Esophagus squamous epithelium (tissue), 5 donors: ENCODE measurements around the gene MARCHF2. TPM values are rescaled to one million over a fixed set of nuclear protein-coding genes. Genes with fewer than 3 reads are reported as not detected.
A peak's percentile ranks its signal among the peaks of the same experiment; 100 is the strongest.

Experiments used
- DNase-seq: peaks from one replicate; lab custom pipeline; 2025; lab: John Stamatoyannopoulos, UW
- H3K27ac ChIP-seq, 4 donors: fragments of 200-600 bp; sonication (generic); one replicate each; pipeline ENCODE4 v1.5.1; 2016 to 2019; ENCODE audit warnings: mild to moderate bottlenecking in 1 of 4
- H3K27me3 ChIP-seq, 4 donors: fragments of 200-600 bp; sonication (generic); 1 replicate in 3 of 4; 2 replicates in 1 of 4; pipeline versions ENCODE4 v1.5.1 to v1.6.0; 2017 to 2021; ENCODE audit warnings: antibody characterized with exemption in 1 of 4
- H3K36me3 ChIP-seq, 3 donors: fragments of 200-600 bp; sonication (generic); one replicate each; pipeline ENCODE4 v1.5.1; 2016 to 2019
- H3K4me1 ChIP-seq, 3 donors: fragments of 200-600 bp; sonication (generic); one replicate each; pipeline ENCODE4 v1.5.1; 2017 to 2019
- H3K4me3 ChIP-seq, 4 donors: fragments of 200-600 bp; sonication (generic); 1 replicate in 3 of 4; 2 replicates in 1 of 4; pipeline ENCODE4 v1.5.1; 2016 to 2019; ENCODE audit warnings: mild to moderate bottlenecking in 2 of 4, moderate library complexity in 1 of 4
- H3K9me3 ChIP-seq, 3 donors: fragments of 200-600 bp; sonication (generic); one replicate each; pipeline ENCODE4 v1.5.1; 2016 to 2019
- POLR2A ChIP-seq, 4 donors: fragments of 450-650 bp; IDR thresholded peaks; one replicate each; pipeline ENCODE4 v1.6.1; 2017; ENCODE audit warnings: antibody characterized with exemption in 4 of 4, mild to moderate bottlenecking in 4 of 4, moderate library complexity in 3 of 4
- WGBS, 2 donors: methylation state at CpG; one replicate each; pipeline ENCODE4 v1.1.5; 2018; 5-methylcytosine and 5-hydroxymethylcytosine counted together
- intact Hi-C: fragments of 100-400 bp; cut with DNase I; formaldehyde crosslinking; loops from one replicate; pipeline ENCODE4 v1.15.0; 2022
- small RNA-seq, 4 donors: library from RNA; depleted of rRNA; stranded (forward); fragments of <200 nt; gene quantifications; one replicate each; pipeline ENCODE3, GENCODE V24; 2016
- total RNA-seq, 4 donors: library from RNA; depleted of rRNA; stranded (reverse); fragments of >200 nt; gene quantifications; one replicate each; pipeline ENCODE4 v1.1.0, GENCODE V29; 2016
- TF ChIP-seq, protein P1 (sequence below), 6 experiments: fragments of 450-650 bp in 4 of 6; fragments of 200-600 bp in 2 of 6; sonication (generic) in 2 of 6; IDR thresholded peaks; one replicate each; pipeline ENCODE4 v1.5.1; 2016 to 2019; ENCODE audit warnings: antibody characterized with exemption in 6 of 6, mild to moderate bottlenecking in 4 of 6, moderate library complexity in 4 of 6
- donor health status: DM: yes; HTN: yes; CAD: no.

MARCHF2 gene
- total RNA-seq, 4 donors from 2014 or later: 34.5 to 78.9 (median 61.7) TPM

DNA sequence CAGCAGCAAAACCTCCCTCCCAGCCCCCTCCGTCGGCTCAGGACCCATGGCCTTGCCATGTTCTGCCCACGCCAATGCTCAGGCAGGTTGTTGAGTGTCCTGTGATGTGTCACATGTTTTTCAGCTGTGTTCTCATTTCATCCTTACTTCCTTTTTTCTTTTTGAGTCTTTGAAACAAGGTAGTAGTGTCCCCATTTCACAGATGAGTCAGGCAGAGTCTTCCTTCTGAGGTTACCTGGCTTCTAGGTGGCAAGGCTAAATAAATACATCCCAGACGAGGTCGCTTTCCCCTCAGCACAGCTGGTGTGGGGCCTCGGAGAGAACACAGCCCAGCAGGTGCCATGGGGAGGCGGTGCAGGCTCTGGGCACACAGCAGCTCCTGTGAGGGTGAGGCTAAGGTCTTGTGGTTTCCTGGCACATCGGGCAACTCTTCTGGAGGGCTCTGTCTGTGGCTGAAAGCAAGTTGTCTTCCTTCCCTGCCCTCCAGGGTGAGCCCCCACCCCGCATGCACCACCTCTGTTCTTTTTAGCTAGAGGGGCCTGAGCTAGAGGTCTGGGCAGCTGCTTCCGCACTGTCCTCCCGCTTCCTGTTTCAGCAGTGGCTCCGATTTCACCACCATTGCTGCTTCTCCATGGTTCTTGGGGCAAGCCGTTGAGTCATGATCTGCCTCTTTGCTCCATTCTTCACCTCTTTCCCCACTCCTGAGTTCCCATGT lies 74.2 kb downstream of the MARCHF2 start:
- H3K4me1 ChIP-seq: peaks cover 19 to 98% (median 52%) of the 10 kb centered on the region in 3 donors
- 54 to 57% methylated on average over 10 to 12 of the region's 13 CpGs for WGBS, 2 donors
- TF ChIP-seq, protein P1, sequence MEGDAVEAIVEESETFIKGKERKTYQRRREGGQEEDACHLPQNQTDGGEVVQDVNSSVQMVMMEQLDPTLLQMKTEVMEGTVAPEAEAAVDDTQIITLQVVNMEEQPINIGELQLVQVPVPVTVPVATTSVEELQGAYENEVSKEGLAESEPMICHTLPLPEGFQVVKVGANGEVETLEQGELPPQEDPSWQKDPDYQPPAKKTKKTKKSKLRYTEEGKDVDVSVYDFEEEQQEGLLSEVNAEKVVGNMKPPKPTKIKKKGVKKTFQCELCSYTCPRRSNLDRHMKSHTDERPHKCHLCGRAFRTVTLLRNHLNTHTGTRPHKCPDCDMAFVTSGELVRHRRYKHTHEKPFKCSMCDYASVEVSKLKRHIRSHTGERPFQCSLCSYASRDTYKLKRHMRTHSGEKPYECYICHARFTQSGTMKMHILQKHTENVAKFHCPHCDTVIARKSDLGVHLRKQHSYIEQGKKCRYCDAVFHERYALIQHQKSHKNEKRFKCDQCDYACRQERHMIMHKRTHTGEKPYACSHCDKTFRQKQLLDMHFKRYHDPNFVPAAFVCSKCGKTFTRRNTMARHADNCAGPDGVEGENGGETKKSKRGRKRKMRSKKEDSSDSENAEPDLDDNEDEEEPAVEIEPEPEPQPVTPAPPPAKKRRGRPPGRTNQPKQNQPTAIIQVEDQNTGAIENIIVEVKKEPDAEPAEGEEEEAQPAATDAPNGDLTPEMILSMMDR (IDR thresholded peaks at IDR 0.05): peak in 1 of 6 experiments; percentile 9
- no peak for TF ChIP-seq POLR2A (IDR thresholded peaks at IDR 0.05)
- peak overlapping the region; percentile 13 to 89 (median 36) for H3K27ac ChIP-seq
- intact Hi-C loops: no loop called here
- no peak for DNase-seq
- no peak overlapping the region for H3K4me3 ChIP-seq
- peaks cover 18 to 78% (median 44%) of the 10 kb centered on the region in 3 donors for H3K36me3 ChIP-seq
- no peaks in the 10 kb centered on the region for H3K27me3 ChIP-seq
- no peaks in the 10 kb centered on the region for H3K9me3 ChIP-seq

GRCh38 chr19:8488365-8488764 lies 75.3 kb downstream of the MARCHF2 start:
- Histone ChIP-seq H3K36me3 (peaks cover 18 to 67% (median 38%) of the 10 kb centered on the region in 3 donors), H3K9me3 (no peaks in the 10 kb centered on the region), H3K27ac (peak overlapping the region in 3 of 4 donors; percentile 13 to 89 (median 39)), H3K4me3 (no peak overlapping the region), H3K4me1 (peaks cover 19 to 88% (median 46%) of the 10 kb centered on the region in 3 donors), H3K27me3 (no peaks in the 10 kb centered on the region)
- TF ChIP-seq, protein P1 (IDR thresholded peaks at IDR 0.05): no peak
- no peak for TF ChIP-seq POLR2A (IDR thresholded peaks at IDR 0.05)
- intact Hi-C loops: no loop called here
- 69 to 70% methylated on average over 15 of the region's 15 CpGs for WGBS, 2 donors
- DNase-seq: no peak

Small RNA genes within 50 kb of the gene (small RNA-seq; reads per million reads assigned to genes)
- 0 to 0.27 (median 0) reads per million in 4 donors for gene MIR4999

Other genes starting within 250 kb of the MARCHF2 start
- gene CERS4, start 203.9 kb upstream of the MARCHF2 start, total RNA-seq: 100 to 1,000 TPM in 1 of 4 donors, 10 to 100 TPM in 3; 44.1 to 184 (median 89.1) TPM
- 10 to 100 TPM in 3 of 4 donors, 1 to 10 TPM in 1; 8.7 to 27.0 (median 22.3) TPM for gene CD320, start 104.9 kb upstream of the MARCHF2 start, total RNA-seq
- gene NDUFA7, start 91.9 kb upstream of the MARCHF2 start, total RNA-seq: 10 to 100 TPM; 23.8 to 40.6 (median 32.8) TPM
- gene RPS28, start 91.8 kb upstream of the MARCHF2 start, total RNA-seq: 100 to 1,000 TPM; 267 to 710 (median 400) TPM
- gene KANK3, start 70.0 kb upstream of the MARCHF2 start, total RNA-seq: 1 to 10 TPM; 2.9 to 8.8 (median 4.4) TPM
- gene ANGPTL4, start 49.1 kb upstream of the MARCHF2 start, total RNA-seq: 10 to 100 TPM; 17.0 to 37.1 (median 19.2) TPM
- gene RAB11B, start 22.9 kb upstream of the MARCHF2 start, total RNA-seq: 10 to 100 TPM; 11.3 to 44.0 (median 26.0) TPM
- gene HNRNPM, start 31.7 kb downstream of the MARCHF2 start, total RNA-seq: 100 to 1,000 TPM; 102 to 162 (median 128) TPM
- gene PRAM1, start 89.3 kb downstream of the MARCHF2 start, total RNA-seq: under 1 TPM in 1 of 4 donors, not detected in 3; 0.57 TPM
- gene ZNF414, start 100.9 kb downstream of the MARCHF2 start, total RNA-seq: 10 to 100 TPM in 3 of 4 donors, 1 to 10 TPM in 1; 4.0 to 29.9 (median 19.4) TPM
- gene MYO1F, start 164.1 kb downstream of the MARCHF2 start, total RNA-seq: 10 to 100 TPM in 2 of 4 donors, 1 to 10 TPM in 2; 1.6 to 14.3 (median 8.5) TPM
- 1 to 10 TPM; 2.0 to 8.8 (median 3.6) TPM for gene ADAMTS10, start 197.4 kb downstream of the MARCHF2 start, total RNA-seq
- gene NFILZ, start 217.3 kb downstream of the MARCHF2 start, total RNA-seq: not detected